ENCODE measurements around the gene NTN3.
"Not testable (repeated sequence)": the region's sequence is repeated elsewhere in the genome, so short reads cannot be mapped to it uniquely, and the experiment has no call there.

The NTN3 gene

DNA sequence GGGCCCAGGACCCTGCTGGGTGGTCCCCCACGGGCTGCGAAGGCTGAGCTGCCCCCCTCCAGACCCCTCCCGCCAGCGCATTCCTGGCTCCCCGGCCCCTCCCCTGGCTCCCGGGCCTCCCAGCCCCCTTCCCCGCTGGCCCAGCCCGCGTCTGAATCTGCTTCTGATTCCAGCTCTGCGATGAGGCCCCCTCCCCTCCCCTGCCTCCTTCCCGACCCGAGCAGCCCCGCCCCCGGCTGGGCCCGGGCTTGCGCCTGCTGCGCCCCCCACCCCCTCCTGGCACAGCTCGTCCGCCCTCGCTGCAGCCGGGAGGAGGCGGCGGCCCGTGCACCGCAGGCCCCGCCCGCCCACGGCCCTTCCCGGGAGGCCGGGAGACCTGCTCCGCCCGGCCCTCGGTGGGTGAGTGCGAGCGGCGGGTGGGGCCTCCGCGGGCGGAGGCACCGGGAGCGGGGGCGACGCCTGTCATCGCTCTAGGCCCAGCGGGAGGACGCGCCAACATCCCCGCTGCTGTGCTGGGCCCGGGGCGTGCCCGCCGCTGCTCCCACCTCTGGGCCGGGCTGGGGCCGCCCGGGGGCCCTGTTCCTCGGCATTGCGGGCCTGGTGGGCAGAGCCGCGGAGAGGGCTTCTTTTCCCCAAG is at the start of gene NTN3:
TSS of gene NTN3 (plus strand) at position 282 of the 637 bp plus-strand sequence. CDS start 405 bp downstream, outside the sequence.
- no peak for DNase-seq

DNA sequence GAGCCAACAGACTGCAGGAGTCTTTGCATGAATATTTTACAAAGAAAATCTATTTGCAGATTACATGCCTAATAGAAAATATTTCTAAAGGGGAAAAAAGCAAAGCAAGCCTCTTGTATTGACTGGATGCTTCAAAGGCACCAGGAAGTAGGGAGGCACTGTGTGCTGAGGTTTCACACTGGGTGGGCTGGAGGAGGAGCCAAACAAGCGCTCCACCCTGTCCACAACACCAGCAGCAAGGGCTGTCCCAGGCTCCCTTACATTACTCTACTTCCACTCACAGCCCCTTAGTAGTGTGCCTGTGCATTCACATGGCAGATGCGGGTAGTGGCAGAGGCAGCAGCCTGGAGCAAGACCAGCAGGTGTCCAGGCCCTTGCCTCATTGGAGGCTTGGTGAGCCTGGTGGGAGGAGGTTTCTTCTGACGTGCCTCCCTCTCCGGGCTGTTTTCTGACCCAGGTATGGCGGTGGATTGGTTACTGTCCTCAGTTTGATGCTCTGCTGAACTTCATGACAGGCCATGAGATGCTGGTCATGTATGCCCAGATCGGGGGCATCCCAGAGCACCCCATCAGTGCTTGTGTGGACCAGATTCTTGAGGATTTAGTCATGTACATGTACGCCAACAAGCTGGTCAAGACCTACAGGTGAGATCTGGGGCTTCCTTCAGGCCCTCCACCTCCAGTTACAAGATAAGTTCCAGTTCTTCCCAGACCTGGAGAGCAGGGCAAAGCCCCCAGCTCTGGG is 48.8 kb upstream of the NTN3 start:
- DNase-seq, result no peak

DNA sequence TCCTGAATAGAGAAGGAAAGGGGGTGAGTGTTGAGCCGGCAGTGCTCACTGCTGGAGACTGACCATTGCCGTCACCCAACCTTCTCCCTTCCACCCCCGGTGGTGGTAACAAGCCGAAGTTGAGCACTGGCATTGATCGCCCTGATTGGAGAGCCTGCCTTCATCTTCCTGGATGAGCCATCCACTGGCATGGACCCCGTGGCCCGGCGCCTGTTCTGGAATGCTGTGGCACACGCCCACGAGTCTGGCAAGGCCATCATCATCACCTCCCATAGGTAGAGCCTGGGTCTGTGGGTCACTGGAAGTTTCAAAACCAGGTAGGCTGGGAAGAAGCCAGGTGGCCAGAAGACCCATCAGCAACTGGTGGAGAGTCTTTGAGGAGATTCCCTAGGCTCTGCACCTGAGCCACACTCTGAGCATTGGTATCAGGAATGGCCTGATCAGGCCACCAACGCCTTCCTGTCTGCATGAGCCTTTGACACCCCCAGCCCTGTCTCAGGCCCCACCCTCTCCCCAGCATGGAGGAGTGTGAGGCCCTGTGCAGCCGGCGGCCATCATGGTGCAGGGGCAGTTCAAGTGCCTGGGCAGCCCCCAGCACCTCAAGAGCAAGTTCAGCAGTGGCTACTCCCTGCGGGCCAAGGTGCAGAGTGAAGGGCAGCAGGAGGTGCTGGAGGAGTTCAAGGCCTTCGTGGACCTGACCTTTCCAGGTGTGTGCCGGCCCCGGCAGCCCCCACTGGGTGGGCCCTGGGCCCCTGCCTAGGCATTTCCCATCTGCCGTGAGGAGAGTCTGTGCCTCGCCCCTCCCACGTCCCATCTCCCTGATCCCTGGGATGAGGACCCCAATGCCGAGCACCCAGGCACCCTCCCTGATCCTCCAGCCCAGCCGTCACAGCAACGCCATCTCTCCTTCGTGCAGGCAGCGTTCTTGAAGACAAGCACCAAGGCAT is 46.8 kb upstream of the NTN3 start:
- no peak for DNase-seq

DNA sequence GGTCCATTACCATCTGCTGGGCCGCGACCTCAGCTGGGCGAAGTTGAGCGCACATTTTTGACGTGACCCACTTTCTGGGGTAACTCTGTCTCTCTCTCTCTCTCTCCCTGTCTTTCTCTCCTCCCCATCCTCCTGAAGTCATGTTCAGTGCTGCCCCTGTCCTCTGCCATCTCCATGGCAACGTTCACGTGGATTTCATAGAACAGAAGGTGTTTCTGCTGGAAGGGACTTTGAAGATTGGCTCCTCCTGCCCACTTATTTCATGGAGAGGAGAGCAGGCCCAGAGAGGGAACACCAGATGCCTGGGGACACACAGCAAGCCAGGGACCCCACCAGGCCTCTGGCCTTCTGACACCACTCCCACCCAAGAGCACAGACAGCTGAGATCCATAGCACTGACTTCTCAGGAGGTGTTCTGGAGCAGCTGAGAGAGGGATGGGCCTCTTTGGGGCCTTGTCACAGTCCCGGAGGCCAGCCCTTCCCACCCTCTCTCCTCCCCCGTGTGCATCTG is 46.0 kb upstream of the NTN3 start:
- no peak for DNase-seq

DNA sequence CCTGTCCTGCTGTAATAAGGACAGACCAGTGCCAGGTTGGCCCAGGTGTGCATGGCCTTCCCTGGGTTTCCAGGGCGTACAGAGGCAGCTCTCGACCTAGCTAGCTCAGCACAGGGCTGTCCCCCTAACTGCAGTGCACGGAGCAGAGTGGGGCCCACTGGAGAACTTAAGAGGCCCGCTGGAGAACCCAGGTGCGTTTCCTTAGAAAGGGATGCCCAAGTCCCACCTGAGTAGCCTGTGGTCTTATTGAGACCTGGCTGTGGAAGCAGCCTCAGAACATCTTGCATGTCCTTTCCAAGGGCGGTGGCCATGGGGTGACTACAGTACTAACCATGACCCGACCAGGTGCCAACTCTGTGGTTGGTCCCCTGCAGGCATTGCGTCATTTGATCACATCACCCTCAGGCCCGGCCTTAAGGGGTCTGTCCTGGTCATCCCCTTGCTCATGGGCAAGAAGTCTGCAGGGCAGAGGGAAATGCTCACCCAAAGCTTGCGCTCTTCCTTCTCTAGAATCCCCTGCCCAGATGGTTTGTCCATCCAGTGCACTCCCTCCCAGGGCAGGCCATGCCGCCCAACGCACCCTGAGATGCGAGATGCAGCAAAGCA is 45.2 kb upstream of the NTN3 start:
- no peak for DNase-seq

DNA sequence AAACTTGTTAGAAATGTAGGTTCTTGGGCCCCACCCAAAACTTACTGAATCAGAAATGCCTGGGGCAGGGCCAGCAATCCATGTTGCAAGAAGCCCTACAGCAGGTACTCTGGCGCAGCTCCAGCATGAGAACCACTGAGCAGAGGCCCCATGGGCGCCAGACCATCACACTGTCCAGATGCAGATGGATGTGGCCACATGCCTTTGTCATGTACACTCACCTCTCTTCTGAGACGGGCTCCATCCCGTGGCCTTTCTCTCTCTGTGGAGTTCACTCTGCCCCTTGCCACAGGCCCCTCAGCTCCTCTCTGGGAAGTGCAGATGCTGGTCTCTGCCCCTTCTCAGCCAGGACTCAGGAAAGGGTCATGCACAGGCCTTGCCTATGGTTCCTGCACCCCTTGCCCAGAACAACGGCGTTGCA is 44.1 kb upstream of the NTN3 start:
- DNase-seq, result no peak

DNA sequence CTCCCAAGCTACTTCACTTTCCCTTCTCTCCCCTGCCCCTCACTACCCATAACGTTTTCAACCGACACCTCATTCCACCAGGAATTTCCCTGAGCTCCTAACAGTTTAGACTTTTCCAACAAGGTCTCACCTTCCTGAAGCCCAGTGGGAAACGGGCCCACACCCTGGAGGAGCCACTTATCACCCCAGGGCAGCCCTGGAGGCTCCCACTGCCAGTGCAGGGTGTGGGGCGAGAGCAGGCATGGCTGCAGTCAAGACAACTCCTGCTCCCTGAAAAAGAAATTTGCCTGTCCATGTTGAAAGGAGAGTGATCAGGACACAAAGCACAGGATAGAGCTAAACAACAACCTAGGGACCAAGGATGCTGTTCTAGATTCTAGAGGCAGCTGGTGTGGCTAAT is 43.6 kb upstream of the NTN3 start:
- DNase-seq, result no peak

DNA sequence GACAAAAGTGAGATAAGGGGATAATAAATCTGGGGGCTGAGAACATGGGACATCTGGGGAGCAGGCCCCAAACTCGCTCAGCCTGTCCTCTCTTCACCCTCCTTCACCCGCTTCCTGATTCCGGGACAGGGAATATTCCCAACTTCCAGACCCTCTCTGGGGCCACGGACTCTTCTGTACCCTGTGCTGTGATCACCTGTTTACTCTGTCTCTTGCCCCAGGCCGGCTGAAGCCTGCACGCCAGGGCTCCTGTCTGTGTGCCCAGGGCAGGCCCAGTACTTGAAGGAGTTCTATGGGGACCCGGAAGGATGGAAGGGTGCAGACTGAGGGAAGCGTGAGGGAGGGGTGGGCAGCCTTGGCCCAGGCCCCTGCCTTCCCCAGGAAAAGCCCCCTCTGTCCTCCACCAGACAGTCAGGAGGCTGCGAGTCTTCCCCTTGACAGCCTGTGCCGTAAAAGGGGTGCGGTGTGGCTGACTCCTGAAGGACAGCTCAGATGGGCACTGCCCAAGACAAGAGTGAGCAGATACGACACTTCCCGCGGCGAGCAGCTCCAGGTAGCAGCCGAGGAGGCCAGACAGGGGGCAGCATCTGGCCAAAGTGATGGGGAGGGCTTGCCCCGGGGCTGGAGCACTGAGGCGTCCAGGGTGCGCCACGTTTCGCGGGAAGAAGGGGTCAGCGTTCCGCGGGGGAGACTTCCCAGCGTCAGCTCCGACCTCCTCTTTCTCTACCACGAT is 42.9 kb upstream of the NTN3 start:
- no peak for DNase-seq

DNA sequence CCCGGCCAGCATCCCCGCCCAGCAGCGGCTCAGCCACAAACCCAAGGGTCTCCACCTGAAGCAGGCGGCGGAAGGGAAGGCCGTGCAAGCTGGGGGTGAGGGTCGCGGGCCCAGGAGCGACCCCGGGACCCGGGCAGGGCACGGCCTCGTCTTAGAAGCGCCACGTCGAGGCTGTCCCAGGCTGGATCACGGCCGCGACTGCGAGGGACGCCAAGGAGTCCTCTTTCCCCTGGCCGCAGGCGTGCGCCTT is 42.4 kb upstream of the NTN3 start:
- no peak for DNase-seq

DNA sequence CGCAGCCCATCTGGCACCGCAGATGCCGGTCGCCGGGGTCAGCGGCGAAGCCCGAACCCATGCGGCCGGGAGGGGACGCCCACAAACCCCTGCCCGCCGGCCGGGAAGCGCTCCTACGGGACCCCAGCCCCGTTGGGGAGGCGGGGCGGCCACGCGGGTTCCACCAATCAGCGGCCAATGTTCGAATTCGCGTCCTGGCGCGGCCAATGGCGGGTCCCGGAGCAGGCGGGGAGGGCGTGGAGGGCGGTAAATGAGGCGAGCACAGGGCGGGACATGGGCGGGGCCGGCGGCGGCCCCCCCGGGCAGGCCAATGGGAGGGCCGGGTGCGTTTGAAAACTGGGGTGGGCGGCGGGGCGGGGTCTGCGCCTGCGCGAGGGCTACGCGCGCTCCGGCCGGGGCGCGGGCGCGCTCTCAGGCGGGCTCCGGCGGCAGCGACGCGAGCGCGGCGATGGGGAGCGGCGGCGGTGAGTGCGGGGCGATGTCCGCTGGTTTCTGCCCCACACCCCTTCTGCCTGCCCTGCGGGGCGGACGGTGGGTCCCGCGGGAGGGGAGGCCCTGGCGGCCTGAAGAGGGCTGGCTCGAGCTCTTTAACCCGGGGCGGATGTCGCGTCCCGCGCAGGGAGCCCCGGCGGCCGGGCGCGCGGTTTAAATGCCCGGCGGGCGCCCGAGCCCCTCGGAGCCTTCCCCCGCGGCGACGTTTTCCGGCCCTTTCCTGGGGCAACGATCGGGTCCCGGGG is 41.9 kb upstream of the NTN3 start, which contains the start of gene CCNF:
TSS of gene CCNF (plus strand) at position 414 of the 737 bp plus-strand sequence. CDS start at position 449, 35 bp downstream.
- DNase-seq, result peak; percentile 98

DNA sequence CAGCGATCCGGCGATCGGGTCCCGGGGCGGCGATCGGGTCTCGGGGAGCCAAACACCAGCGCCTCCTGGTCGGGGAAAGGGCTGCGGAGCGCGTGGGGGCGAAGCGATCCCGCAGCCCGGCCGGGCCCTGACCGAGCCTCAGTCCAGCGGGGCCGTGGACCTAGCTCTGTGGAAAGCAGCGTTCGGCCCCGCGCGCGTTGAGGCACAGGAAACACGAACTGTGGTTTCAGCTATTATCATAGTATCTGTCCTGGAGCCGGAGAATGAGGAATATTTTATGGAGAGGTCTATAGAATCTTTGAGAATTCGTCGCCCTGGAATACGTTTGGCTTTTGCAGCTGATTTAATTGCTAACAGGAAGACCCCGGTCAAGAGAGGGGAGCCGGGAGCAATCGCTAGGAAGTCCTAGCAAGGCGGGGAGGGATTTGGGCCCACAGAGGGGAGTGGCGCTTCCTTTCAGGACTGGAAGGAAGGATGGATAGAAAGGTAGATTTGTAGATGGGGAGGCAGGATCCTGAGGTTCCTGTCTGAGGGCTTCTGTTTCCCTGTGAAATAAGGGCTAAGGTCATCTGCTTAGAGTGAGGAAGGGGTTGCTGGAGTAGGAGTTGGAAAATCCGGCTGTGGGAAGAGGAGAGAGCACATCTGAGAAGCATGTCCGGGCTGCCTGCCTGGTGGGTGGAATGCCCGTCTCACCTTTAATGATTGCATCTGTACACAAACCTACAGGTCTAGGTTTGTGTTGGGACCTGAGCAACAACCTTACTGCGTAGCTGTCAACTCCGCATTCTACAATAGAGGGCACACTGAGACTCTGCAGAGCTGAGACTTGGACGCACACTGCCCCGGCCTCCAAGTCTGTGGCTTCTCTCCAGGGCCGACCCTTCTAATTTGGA is 41.1 kb upstream of the NTN3 start:
- no peak for DNase-seq

DNA sequence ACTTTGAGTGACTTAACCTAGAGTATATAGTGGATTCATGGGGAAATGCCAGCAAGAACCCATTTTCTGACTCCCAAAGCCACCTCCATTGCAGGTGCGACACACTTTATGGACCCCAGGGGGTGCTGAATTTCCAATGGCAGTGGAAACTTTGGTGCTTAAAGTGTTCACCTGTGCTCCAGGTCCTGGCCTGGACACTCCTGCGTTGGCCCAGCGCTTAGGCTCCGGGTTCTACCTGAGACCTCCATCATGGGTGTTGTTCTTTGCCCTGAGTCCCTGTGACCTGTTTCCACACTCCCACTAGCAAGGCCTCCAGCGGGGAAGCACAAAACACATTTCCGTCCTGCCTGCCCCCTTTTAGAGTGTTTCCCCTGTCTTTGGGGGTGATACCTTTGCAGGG is 38.8 kb upstream of the NTN3 start:
- DNase-seq, result no peak

DNA sequence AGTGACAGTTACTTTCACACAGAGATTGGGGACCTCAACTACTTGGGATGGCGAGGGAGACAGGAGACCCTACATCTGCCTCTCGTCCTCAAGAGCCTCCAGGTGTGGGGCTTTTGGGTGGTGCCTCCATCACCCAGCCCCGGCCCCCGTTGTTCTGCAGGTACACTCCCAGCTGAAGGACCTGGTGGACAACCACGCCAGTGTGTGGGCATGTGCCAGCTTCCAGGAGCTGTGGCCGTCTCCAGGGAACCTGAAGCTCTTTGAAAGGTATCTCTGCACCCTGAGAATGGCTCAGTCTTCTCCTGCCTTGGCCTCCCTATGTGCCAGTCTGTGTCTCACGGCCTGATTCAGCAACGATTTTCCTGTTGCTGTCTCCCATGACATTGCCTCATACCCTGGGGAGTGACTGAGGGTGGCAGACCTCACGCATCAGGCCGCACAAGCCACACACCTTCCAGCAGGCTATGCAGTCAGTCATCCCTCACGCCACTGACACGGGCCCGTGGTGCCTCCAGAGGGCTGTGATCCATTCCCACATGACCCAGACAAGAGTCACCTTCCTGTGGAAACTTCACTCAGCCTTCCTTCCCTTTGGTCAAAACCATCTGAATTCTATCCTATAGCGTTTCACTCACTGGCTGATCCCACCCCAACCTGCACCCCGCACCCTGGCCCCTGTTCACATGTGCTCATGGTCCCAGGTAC is 38.1 kb upstream of the NTN3 start:
- no peak for DNase-seq

DNA sequence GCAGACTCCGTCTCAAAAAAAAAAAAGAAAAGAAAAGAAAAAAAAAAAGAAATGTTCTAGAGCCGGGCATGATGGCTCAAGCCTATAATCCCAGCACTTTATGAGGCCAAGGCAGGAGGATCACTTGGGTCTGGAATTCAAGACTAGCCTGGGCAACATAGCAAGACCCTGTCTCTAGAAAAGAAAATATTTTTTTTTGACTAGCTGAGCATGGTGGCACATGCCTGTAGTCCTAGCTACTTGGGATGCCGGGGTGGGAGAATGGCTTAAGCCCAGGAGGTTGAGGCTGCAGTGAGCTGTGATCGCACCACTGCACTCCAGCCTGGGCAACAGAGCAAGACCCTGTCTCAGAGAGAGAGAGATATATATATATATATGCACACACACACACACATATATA is 35.9 kb upstream of the NTN3 start:
- not testable (repeated sequence) for DNase-seq

DNA sequence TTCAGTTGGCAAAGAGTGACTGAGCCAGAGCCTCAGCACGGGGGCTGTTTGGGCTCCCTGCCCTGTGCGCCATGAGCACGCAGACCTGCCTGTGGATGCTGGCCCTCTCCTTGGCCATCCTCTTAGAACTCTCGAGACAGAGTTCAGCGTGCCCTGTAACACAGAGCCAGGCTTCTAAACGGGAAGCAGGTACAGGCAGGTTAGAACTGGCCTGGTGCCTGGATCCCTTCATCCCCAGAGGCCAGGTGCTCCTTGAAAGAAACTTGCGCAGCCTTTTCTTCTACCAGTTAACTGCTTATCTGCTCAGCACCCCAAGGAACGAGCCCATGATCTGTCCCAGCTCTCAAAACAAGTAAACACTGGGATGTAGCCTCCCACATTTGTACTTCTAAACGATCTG is 35.0 kb upstream of the NTN3 start:
- no peak for DNase-seq

DNA sequence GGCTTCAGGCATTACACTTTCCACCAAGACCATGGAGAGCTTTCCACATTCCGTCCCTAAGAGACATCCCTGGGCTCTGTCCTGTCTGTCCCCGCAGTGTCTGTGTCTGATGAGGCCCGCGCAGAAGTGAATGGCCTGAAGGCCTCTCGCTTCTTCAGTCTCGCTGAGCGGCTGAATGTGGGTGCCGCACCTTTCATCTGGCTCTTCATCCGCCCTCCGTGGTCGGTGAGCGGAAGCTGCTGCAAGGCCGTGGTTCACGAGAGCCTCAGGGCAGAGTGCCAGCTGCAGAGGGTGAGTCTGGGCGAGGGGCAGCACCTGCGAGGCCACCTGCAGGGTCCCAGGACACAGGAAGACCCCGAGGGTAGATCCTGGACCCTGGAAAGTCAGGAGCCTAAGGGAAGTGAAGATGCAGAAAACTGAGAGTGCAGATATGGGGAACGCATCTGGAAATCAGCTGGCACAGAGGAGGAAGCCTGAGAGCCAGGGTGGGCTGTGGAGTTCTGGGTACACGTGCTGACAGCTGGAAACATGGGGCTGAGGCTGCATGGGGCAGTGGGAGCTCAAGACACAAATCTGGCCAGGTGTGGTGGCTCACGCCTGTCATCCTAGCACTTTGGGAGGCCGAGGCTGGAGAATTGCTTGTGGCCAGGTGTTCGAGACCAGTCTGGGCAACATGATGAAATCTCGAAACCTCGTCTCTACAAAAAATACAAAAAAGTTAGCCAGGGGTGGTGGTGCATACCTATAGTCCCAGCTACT is 33.9 kb upstream of the NTN3 start:
- no peak for DNase-seq

DNA sequence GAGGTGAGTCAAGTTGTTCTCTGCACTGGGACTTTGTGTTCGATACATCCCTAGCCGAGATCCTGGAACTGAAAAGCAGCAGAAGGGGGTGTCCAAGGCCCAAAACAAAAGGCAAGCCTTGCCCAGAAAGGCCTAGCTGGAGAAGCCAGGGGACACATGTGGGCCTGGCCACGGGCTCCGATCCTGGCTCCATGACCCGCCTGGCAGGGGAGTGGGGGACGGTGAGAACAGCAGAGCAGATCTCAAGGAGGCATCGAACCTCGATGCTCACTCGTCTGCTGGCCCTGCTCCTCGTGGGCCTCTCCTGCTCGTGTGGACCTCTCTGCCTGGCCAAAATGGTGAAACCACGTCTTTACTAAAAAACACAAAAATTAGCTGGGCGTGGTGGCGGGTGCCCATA is 33.0 kb upstream of the NTN3 start:
- DNase-seq, result no peak

DNA sequence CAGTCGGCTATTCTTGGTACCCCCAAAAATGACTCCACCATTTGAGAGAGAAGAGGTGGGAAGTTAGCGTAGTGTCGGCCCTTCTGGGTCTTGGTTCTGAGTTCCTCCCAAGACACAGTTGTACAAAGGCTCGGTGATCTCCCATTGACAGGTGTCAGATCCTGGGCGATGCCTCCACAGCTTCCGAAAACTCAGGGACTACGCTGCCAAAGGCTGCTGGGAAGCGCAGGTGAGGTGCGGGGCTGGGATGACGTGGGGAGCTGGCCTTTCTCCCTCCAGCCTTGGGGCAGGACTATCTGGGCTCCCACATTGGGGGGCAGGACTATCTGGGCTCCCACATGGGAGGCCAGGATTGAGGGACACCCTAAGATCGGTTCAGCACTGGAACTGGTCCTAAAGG is 31.5 kb upstream of the NTN3 start:
- no peak for DNase-seq
